Neuronal stem cell (in vitro differentiated cells): ENCODE data around the gene GFRA4.

Experiments used
- DNase-seq: peaks from one replicate; pipeline ENCODE4 v3.0.0-alpha.2; 2013; ENCODE audit warnings: low spot score
- H2AFZ ChIP-seq: one replicate; pipeline ENCODE4 v1.6.1; 2013; ENCODE audit warnings: mild to moderate bottlenecking, low read length, inconsistent platforms
- H2AK5ac ChIP-seq: 2 replicates; pipeline ENCODE4 v1.6.1; 2013; ENCODE audit warnings: low read depth, mild to moderate bottlenecking, inconsistent platforms, low read length, moderate library complexity, mixed read lengths
- H2BK120ac ChIP-seq: 2 replicates; pipeline ENCODE4 v1.6.1; 2013; ENCODE audit warnings: low read depth, mild to moderate bottlenecking, inconsistent platforms, low read length, moderate library complexity, mixed read lengths
- H2BK12ac ChIP-seq: one replicate; pipeline ENCODE4 v1.6.1; 2013; ENCODE audit warnings: low read length, inconsistent platforms
- H2BK15ac ChIP-seq: 2 replicates; pipeline ENCODE4 v1.6.1; 2013; ENCODE audit warnings: mild to moderate bottlenecking, low read length, inconsistent platforms, mixed read lengths
- H2BK5ac ChIP-seq: one replicate; pipeline ENCODE4 v1.6.1; 2013; ENCODE audit warnings: inconsistent platforms, mild to moderate bottlenecking, low read length, moderate library complexity
- H3K14ac ChIP-seq: one replicate; pipeline ENCODE4 v1.6.1; 2013; ENCODE audit warnings: low read length, inconsistent platforms
- H3K18ac ChIP-seq: 2 replicates; pipeline ENCODE4 v1.6.1; 2013; ENCODE audit warnings: low read length, inconsistent platforms
- H3K23ac ChIP-seq: 2 replicates; pipeline ENCODE4 v1.6.1; 2013; ENCODE audit warnings: low read depth, mild to moderate bottlenecking, mixed read lengths, low read length, inconsistent platforms; ENCODE audit not compliant: poor library complexity
- H3K27ac ChIP-seq: replicated peaks from 3 replicates; pipeline ENCODE4 v1.5.1; 2013; ENCODE audit warnings: low read length, inconsistent platforms
- H3K27me3 ChIP-seq, 3 experiments: 2 replicates each; pipeline ENCODE4 v1.6.1; 2013; ENCODE audit warnings: low read length in 3 of 3, mild to moderate bottlenecking in 2 of 3, inconsistent platforms in 1 of 3, low read depth in 1 of 3, mixed read lengths in 1 of 3, moderate library complexity in 1 of 3; ENCODE audit not compliant: control insufficient read depth in 3 of 3, insufficient read depth in 3 of 3
- H3K36me3 ChIP-seq, 2 donors: replicated peaks in 1 of 2; 2 replicates each; pipeline ENCODE4 v1.6.1; 2013; ENCODE audit warnings: low read length in 2 of 2; ENCODE audit not compliant: control insufficient read depth in 2 of 2, insufficient read depth in 2 of 2
- H3K4ac ChIP-seq: 2 replicates; pipeline ENCODE4 v1.6.1; 2013; ENCODE audit warnings: inconsistent platforms, mild to moderate bottlenecking, low read length, moderate library complexity
- H3K4me1 ChIP-seq, 2 donors: 1 replicate in 1 of 2; 2 replicates in 1 of 2; pipeline ENCODE4 v1.6.1; 2013; ENCODE audit warnings: low read length in 2 of 2, low read depth in 1 of 2; ENCODE audit not compliant: control insufficient read depth in 2 of 2, insufficient read depth in 1 of 2
- H3K4me2 ChIP-seq: one replicate; pipeline ENCODE4 v1.6.1; 2013; ENCODE audit warnings: mild to moderate bottlenecking, low read length, inconsistent platforms; ENCODE audit not compliant: insufficient read depth, poor library complexity, severe bottlenecking
- H3K4me3 ChIP-seq, 2 donors: 2 replicates each; pipeline ENCODE4 v1.5.1; 2013; ENCODE audit warnings: low read length in 2 of 2, mild to moderate bottlenecking in 2 of 2, inconsistent platforms in 1 of 2, moderate library complexity in 1 of 2
- H3K79me1 ChIP-seq: one replicate; pipeline ENCODE4 v1.6.1; 2013; ENCODE audit warnings: low read depth, mild to moderate bottlenecking, inconsistent platforms, low read length, moderate library complexity
- H3K9ac ChIP-seq: one replicate; pipeline ENCODE4 v1.6.1; 2013; ENCODE audit warnings: mild to moderate bottlenecking, low read depth, low read length, inconsistent platforms; ENCODE audit not compliant: poor library complexity
- H3K9me3 ChIP-seq, 2 donors: replicated peaks in 1 of 2; 2 replicates each; pipeline versions ENCODE3 to v1.6.1; 2013; ENCODE audit warnings: low read length in 2 of 2, mild to moderate bottlenecking in 2 of 2, inconsistent platforms in 1 of 2, low read depth in 1 of 2, mixed read lengths in 1 of 2, moderate library complexity in 1 of 2; ENCODE audit not compliant: control insufficient read depth in 2 of 2, insufficient read depth in 1 of 2
- H4K8ac ChIP-seq: one replicate; pipeline ENCODE4 v1.6.1; 2013; ENCODE audit warnings: low read depth, mild to moderate bottlenecking, inconsistent platforms, low read length, moderate library complexity
- H4K91ac ChIP-seq: one replicate; pipeline ENCODE4 v1.6.1; 2013; ENCODE audit warnings: low read length, low read depth, mild to moderate bottlenecking, inconsistent platforms; ENCODE audit not compliant: poor library complexity
- WGBS, 2 donors: extraction: QIAGEN DNeasy Blood & Tissue Kit; methylation state at CpG; one replicate each; pipeline ENCODE4 v1.1.7; 2013; ENCODE audit warnings: missing lambda C conversion rate in 2 of 2, mixed read lengths in 1 of 2; ENCODE audit not compliant: insufficient read length in 2 of 2, insufficient replicate concordance in 1 of 2; ENCODE audit errors: extremely low coverage in 2 of 2; 5-methylcytosine and 5-hydroxymethylcytosine counted together

GFRA4 gene

DNA sequence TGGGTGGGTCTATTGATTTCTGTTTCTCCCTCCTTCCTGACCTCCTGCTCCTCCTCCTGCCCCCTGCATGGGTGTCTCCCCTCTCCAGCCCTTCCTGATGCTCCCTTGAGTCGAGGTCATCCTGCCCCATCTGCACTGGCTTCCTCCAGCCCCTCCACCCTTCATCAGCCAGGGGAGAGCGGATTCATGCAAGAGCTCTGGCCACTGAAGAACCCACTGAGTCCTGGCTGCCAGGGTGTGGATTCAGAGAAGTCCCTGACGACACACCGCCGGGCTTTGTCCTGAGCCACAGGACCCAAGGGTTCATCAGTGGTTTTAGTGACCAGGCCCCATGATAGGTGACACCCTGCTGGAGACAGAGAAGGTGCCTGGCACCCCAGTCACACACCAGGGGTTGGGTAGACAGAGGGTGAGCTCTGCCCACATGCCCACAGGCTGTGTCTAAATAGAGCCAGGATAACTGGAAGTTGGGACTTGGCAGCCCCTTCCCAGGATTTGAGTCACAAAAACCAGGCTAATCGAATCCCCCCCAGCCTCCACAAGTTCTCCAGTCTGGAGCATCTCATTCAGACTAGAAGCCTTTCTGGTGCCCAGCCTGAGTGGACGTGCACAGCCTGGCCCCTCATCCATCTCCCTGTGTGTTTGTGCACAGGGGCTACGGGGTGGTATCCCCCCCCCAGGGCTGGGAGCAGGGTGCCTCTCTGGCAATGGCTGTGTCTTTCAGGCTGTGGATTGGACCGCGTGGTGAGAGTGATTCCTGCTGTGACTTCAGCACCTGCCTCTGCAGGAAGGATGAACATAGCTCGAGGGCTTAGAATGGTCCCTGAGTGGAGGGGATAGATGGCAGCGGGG, 1.2 kb downstream of the GFRA4 start:
- Histone ChIP-seq H3K18ac (no peak overlapping the region), H3K23ac (no peak overlapping the region), H2AK5ac (no peak overlapping the region)

DNA sequence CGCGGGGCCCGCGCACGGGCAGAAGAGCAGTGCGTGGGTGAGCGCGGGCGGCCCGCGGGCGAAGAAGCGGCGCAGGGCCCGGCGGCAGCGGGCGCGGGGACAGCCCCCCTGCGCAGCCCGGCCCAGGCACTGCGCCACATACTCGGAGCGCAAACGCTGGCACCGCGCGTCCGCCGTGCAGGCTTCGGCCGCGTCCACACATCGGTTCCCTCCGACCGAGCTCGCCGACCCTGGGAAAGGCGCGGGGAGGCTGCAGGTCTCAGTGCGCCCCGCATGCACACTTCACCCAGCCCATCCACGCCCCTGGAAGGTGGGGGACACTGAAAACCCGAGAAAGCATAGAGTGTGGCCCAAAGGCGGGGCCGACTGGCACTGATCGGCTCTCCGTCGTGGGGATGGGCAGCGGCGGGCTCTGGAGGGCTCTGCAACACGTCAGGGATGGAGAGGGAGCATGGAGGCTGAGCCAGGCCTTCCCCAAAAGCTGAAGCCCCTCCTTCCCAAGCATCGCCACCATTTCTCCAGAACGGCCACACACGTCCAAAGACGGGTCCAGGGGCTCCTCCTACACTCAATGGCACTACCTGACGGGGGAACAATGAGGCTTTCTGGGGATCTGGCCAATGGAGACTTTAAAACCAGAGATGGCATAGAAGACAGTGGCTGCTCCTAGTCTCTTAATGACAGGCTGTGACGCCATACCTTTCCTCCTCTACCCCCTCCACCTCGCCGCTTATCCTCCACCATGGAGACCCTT, 2.0 kb downstream of the GFRA4 start:
- Histone ChIP-seq H3K27me3 (peaks cover 0 to 25% (median 9%) of the 10 kb centered on the region in 3 experiments), H3K23ac (peak overlapping the region; percentile 75), H3K4me3 (no peak overlapping the region), H3K9me3 (peaks cover 0 to 3% of the 10 kb centered on the region in 2 donors), H3K4me2 (peak overlapping the region; percentile 33), H3K79me1 (no peaks in the 10 kb centered on the region), H2AK5ac (peak overlapping the region; percentile 37), H4K8ac (no peak overlapping the region), H3K27ac (no peak overlapping the region), H3K4me1 (peaks cover 5 to 7% of the 10 kb centered on the region in 2 donors), H2BK12ac (no peak overlapping the region), H3K4ac (no peak overlapping the region), H4K91ac (no peak overlapping the region), H2AFZ (no peak overlapping the region), H2BK5ac (no peak overlapping the region), H3K9ac (no peak overlapping the region), H3K14ac (no peak overlapping the region), H2BK120ac (no peak overlapping the region), H3K36me3 (no peaks in the 10 kb centered on the region), H2BK15ac (no peak overlapping the region), H3K18ac (no peak overlapping the region)
- no peak for DNase-seq
- WGBS, 2 donors = no CpG with 5 or more reads among the region's 60 CpGs

More for the DNA sequence above, 1.2 kb downstream of the GFRA4 start:
- Histone ChIP-seq H3K36me3 (no peaks in the 10 kb centered on the region), H3K14ac (peak overlapping the region; percentile 94), H2BK120ac (no peak overlapping the region), H3K4me3 (no peak overlapping the region), H3K4me1 (peaks cover 5 to 7% of the 10 kb centered on the region in 2 donors), H3K4me2 (no peak overlapping the region), H3K79me1 (no peaks in the 10 kb centered on the region), H2BK15ac (no peak overlapping the region), H3K27ac (no peak overlapping the region), H3K4ac (no peak overlapping the region), H4K91ac (no peak overlapping the region), H2BK12ac (no peak overlapping the region), H3K9ac (peak overlapping the region; percentile 21), H3K9me3 (peaks cover 0 to 3% of the 10 kb centered on the region in 2 donors), H3K27me3 (peaks cover 0 to 25% (median 9%) of the 10 kb centered on the region in 3 experiments), H2BK5ac (peak overlapping the region; percentile 3), H4K8ac (no peak overlapping the region), H2AFZ (no peak overlapping the region)
- no peak for DNase-seq
- WGBS, 2 donors = no CpG with 5 or more reads among the region's 12 CpGs

DNA sequence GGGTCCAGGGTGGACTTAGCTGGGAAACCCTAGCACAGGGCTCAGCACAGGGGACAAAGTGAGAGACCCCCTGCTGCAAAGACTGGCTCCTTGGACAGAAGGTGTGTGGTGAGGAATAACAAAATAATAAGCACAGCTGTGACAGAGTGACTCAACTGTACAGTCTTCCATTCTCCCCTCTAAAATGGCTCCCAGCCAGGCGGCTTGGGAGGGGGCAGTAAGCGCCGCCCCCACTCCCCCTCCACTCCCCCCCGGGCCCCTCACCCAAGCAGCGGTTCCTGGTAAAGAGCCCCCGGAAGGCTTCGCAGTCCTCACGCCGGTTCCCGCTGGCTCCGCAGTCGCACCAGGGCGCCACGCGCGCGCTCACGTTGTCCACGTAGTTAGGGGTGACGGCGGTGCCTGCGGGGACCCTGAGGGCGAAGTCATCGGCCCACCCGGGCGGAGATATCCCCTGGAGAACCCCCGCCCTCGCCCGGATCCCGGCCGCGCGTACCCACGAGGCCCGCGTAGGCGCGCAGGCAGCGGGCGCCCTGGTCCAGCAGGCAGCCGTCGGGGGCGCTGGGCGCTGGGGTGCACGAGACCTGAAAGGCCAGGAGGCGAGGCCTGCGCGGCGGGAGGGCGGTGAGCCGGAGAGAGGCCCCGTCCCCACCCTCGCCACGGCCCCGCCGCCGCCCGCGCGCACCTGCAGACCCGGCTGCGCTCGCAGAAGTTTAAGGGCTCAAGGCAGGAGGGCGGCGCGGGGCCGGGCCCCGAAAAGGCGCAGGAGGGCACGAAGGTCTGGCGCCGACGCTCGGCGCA, 2.7 kb downstream of the GFRA4 start:
- Histone ChIP-seq H2BK12ac (no peak overlapping the region), H3K9ac (no peak overlapping the region), H3K14ac (peak overlapping the region; percentile 38), H2AFZ (no peak overlapping the region), H4K91ac (no peak overlapping the region), H3K36me3 (no peaks in the 10 kb centered on the region), H3K18ac (peak overlapping the region; percentile 48), H3K79me1 (no peaks in the 10 kb centered on the region), H4K8ac (no peak overlapping the region), H3K4me3 (no peak overlapping the region), H2BK5ac (peak overlapping the region; percentile 90), H3K27me3 (peaks cover 0 to 25% (median 9%) of the 10 kb centered on the region in 3 experiments), H3K23ac (no peak overlapping the region), H3K4me2 (peak overlapping the region; percentile 33), H2BK120ac (no peak overlapping the region), H3K9me3 (peaks cover 0 to 3% of the 10 kb centered on the region in 2 donors), H2AK5ac (peak overlapping the region; percentile 86), H3K27ac (no peak overlapping the region), H3K4me1 (peaks cover 5 to 7% of the 10 kb centered on the region in 2 donors), H3K4ac (no peak overlapping the region), H2BK15ac (no peak overlapping the region)
- DNase-seq = no peak
- whole genome bisulfite sequencing, 2 donors = no CpG with 5 or more reads among the region's 75 CpGs
